Mesothelial cell of epicardium (in vitro differentiated cells): Measurements from ENCODE around the gene DGKB. TPM values are rescaled to one million over a fixed set of nuclear protein-coding genes. Genes with fewer than 3 reads are reported as not detected.

ENCODE experiments used
- DNase-seq, 2 experiments: peaks; one replicate each; pipeline ENCODE4 v3.0.0; 2021; ENCODE audit warnings: low spot score in 2 of 2; ENCODE audit not compliant: unreplicated experiment in 2 of 2
- H3K27ac Mint-ChIP-seq: 2 replicates; pipeline ENCODE4 v1.8.0; 2021; ENCODE audit warnings: mixed read lengths
- H3K27me3 Mint-ChIP-seq: 2 replicates; pipeline ENCODE4 v1.8.0; 2021; ENCODE audit warnings: low read depth, mixed read lengths
- H3K36me3 Mint-ChIP-seq: 2 replicates; pipeline ENCODE4 v1.8.0; 2021; ENCODE audit warnings: mixed read lengths
- H3K4me1 Mint-ChIP-seq: 2 replicates; pipeline ENCODE4 v1.8.0; 2021; ENCODE audit warnings: mixed read lengths
- H3K4me3 Mint-ChIP-seq: 2 replicates; pipeline ENCODE4 v1.8.0; 2021; ENCODE audit warnings: mild to moderate bottlenecking, moderate library complexity, mixed read lengths
- H3K9me3 Mint-ChIP-seq: 2 replicates; pipeline ENCODE4 v1.8.0; 2021; ENCODE audit warnings: mixed read lengths
- total RNA-seq: library from RNA; stranded (reverse); gene quantifications from 3 replicates; pipeline ENCODE4 v1.2.1, GENCODE V29; 2021
- TF ChIP-seq, protein P1 (sequence below): fragments of 200-600 bp; sonication (generic); IDR thresholded peaks from one replicate; pipeline ENCODE4 v1.5.0; 2021; ENCODE audit warnings: antibody characterized with exemption; ENCODE audit not compliant: unreplicated experiment

The DGKB gene
- total RNA-seq, 1 donor from 2014 or later = 3.9 TPM

DNA sequence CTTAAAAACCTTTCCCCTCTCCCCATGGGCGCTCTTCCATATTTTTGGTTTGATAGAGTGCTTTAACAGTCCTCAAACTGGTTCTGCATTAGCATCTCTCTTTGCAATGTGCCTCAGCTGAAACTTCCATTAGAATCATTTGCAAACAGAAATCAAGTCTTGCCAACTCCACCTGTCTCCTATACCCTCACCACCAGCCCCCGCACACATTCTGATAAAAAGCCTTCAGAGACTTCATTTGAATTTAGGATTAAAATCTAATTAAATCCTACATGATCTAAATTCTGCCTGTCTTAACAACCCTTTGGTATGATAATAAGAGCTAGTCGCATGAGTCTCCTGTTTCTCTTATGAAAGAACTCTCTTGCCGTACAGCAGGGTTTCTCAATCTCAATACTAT is 528.2 kb downstream of the DGKB start:
- peaks cover 18% of the 10 kb centered on the region for H3K9me3 Mint-ChIP-seq
- TF ChIP-seq, protein P1, sequence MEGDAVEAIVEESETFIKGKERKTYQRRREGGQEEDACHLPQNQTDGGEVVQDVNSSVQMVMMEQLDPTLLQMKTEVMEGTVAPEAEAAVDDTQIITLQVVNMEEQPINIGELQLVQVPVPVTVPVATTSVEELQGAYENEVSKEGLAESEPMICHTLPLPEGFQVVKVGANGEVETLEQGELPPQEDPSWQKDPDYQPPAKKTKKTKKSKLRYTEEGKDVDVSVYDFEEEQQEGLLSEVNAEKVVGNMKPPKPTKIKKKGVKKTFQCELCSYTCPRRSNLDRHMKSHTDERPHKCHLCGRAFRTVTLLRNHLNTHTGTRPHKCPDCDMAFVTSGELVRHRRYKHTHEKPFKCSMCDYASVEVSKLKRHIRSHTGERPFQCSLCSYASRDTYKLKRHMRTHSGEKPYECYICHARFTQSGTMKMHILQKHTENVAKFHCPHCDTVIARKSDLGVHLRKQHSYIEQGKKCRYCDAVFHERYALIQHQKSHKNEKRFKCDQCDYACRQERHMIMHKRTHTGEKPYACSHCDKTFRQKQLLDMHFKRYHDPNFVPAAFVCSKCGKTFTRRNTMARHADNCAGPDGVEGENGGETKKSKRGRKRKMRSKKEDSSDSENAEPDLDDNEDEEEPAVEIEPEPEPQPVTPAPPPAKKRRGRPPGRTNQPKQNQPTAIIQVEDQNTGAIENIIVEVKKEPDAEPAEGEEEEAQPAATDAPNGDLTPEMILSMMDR = no peak
- H3K4me3 Mint-ChIP-seq = no peak overlapping the region
- DNase-seq = no peak
- H3K27me3 Mint-ChIP-seq = no peaks in the 10 kb centered on the region
- no peaks in the 10 kb centered on the region for H3K4me1 Mint-ChIP-seq
- H3K27ac Mint-ChIP-seq = no peak overlapping the region
- peaks cover 2% of the 10 kb centered on the region for H3K36me3 Mint-ChIP-seq

DNA sequence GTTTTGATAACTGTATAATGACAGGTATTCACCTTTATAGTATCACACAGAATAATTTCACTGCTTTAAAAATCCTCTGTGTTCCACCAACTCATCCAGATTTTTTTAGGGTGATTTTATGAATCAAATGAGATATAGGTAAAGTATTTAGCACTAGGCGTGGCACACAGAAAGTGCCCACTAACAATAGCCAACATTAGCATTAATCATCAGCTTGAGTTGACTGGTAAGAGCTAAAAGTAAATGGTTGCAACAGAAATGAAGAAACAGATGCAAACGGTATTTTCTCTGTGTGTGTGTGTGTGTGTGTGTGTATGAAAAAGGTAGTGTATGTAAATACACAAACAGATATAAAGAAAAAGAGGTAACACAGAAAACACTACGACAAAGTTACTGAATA is 534.3 kb downstream of the DGKB start:
- no peak overlapping the region for H3K27ac Mint-ChIP-seq
- no peak for DNase-seq
- H3K4me3 Mint-ChIP-seq = no peak overlapping the region
- no peaks in the 10 kb centered on the region for H3K27me3 Mint-ChIP-seq
- H3K4me1 Mint-ChIP-seq = peaks cover 6% of the 10 kb centered on the region
- peaks cover 2% of the 10 kb centered on the region for H3K36me3 Mint-ChIP-seq
- H3K9me3 Mint-ChIP-seq = peaks cover 28% of the 10 kb centered on the region
- TF ChIP-seq, protein P1 = no peak

DNA sequence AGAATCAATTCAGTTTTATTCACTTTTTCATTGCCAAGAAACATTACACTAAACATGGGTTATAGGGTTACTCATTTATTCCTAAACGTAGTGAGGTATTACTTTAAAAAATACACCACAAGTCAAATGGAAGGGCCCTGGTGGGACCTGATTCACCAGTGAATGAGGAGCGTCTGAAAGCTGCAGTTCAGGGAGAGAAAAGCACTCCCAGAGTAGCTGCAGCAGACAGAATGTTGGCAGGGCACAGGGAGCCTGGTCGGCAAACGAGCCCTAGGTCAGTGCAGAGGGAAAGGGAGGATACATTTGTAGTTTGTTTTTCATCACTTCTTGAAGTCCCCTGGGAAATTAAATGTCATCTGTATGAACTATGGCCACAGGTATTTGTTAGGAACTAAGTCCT is 551.4 kb downstream of the DGKB start:
- Mint-ChIP-seq H3K27ac (no peak overlapping the region), H3K4me3 (no peak overlapping the region)
- TF ChIP-seq, protein P1 = no peak

DNA sequence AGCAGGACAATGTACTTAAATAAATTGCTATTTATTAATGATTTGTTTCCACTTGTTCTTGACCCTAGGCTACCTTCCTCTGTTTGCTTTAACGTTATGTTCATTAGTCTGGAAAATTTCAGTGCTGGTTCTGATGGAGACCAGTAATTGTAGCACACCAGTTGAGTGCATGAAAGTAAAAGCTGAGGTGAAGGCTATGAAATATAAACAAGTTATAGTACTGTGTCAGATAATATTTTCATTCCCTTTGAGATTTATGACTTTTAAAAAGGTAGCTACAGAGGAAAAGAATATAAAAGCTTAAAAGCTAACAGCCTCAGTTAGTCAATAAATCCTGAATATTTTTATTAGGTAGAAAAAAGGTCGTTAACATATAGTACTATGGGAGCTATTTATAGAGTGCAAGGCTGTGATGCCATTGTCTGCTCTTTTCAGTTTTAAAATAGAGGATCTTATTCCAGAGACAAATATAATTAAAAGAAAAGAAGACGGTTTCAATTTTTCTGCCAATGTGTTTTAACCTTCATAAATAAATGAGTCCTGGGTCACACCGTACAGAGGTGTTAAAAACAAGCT is 561.3 kb downstream of the DGKB start:
- Mint-ChIP-seq H3K4me1 (peaks cover 12% of the 10 kb centered on the region), H3K9me3 (no peaks in the 10 kb centered on the region), H3K36me3 (no peaks in the 10 kb centered on the region), H3K4me3 (no peak overlapping the region), H3K27me3 (no peaks in the 10 kb centered on the region), H3K27ac (no peak overlapping the region)
- TF ChIP-seq, protein P1 = no peak
- no peak for DNase-seq

More for the DNA sequence above, 551.4 kb downstream of the DGKB start:
- Mint-ChIP-seq H3K4me1 (peaks cover 5% of the 10 kb centered on the region), H3K9me3 (peaks cover 11% of the 10 kb centered on the region), H3K36me3 (no peaks in the 10 kb centered on the region), H3K27me3 (no peaks in the 10 kb centered on the region)
- DNase-seq = no peak

DNA sequence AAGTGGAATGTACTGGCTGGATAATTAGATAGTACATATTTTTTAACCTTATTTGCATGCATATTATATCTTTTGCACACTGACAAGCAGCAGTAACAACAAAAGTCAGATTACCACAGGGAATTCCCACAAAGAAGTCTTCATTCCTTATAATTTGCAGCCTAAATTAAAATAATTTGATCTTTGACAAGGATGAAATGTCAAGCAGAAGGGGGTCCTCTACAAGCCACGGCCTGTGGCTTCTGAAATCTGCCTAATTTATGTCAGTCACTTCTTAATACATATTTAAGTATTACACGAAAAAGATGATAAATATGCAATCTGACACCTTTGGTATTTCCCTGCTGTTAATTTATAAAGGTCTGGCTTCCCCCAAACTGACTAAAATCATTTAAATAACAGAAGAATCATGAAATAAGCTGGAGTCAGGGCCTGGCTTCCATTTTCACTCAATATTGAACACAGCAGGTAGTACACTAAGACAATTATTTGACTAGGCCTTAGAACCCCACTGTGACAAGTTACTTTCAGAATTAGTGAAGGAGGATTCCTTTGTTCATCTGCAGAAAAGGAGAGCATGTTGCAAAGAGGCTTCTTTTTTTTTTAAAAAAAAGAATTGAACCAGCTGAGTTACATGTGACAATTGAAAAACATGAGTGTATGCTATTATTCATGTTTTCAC is 562.0 kb downstream of the DGKB start:
- Mint-ChIP-seq H3K27me3 (no peaks in the 10 kb centered on the region), H3K36me3 (no peaks in the 10 kb centered on the region), H3K4me1 (peaks cover 12% of the 10 kb centered on the region), H3K4me3 (no peak overlapping the region), H3K9me3 (no peaks in the 10 kb centered on the region), H3K27ac (no peak overlapping the region)
- DNase-seq = no peak
- TF ChIP-seq, protein P1 = no peak
